Stomach (tissue), 19 donors: ENCODE data around the gene RCN2. TPM values are rescaled to one million over a fixed set of nuclear protein-coding genes. Genes with fewer than 3 reads are reported as not detected.
"Not testable (repeated sequence)": the region's sequence is repeated elsewhere in the genome, so short reads cannot be mapped to it uniquely, and the experiment has no call there.

ENCODE experiments used
- DNase-seq, 2 donors: peaks; one replicate each; pipeline versions ENCODE4 v3.0.0 to v3.0.0-alpha.2; 2013 to 2019
- H3K27ac ChIP-seq, 5 donors: fragments of 200-600 bp in 4 of 5; sonication (generic) in 4 of 5; one replicate each; pipeline ENCODE4 v1.5.1; 2013 to 2019; ENCODE audit warnings: mild to moderate bottlenecking in 1 of 5, moderate library complexity in 1 of 5
- H3K27me3 ChIP-seq, 3 donors: fragments of 200-600 bp; sonication (generic); one replicate each; pipeline ENCODE4 v1.5.1; 2017 to 2019; ENCODE audit warnings: mixed run types in 1 of 3
- H3K36me3 ChIP-seq, 4 donors: fragments of 200-600 bp; sonication (generic); 1 replicate in 3 of 4; 2 replicates in 1 of 4; pipeline ENCODE4 v1.5.1; 2016 to 2019
- H3K4me1 ChIP-seq, 4 donors: fragments of 200-600 bp; sonication (generic); one replicate each; pipeline ENCODE4 v1.5.1; 2016 to 2019
- H3K4me3 ChIP-seq, 4 donors: fragments of 200-600 bp; sonication (generic) in 3 of 4; one replicate each; pipeline ENCODE4 v1.5.1; 2016 to 2019; ENCODE audit warnings: mild to moderate bottlenecking in 1 of 4
- H3K9me3 ChIP-seq, 4 donors: fragments of 200-600 bp; sonication (generic); one replicate each; pipeline ENCODE4 v1.5.1; 2016 to 2019
- EP300 ChIP-seq: sonication (generic); formaldehyde crosslinking; IDR thresholded peaks from one replicate; pipeline ENCODE4 v1.6.1; 2017; ENCODE audit warnings: antibody characterized with exemption
- POLR2A ChIP-seq, 4 donors: fragments of 450-650 bp; IDR thresholded peaks; one replicate each; pipeline ENCODE4 v1.6.1; 2016; ENCODE audit warnings: antibody characterized with exemption in 4 of 4, control low read depth in 2 of 4, mild to moderate bottlenecking in 1 of 4, moderate library complexity in 1 of 4
- POLR2AphosphoS5 ChIP-seq, 3 donors: sonication (generic); formaldehyde crosslinking; IDR thresholded peaks; one replicate each; pipeline ENCODE4 v1.6.1; 2016; ENCODE audit warnings: antibody characterized with exemption in 3 of 3
- WGBS, 5 donors: extraction: QIAGEN DNeasy Blood & Tissue Kit in 3 of 5; methylation state at CpG; one replicate each; pipeline versions ENCODE4 v1.1.5 to v1.1.7; 2013 to 2018; 5-methylcytosine and 5-hydroxymethylcytosine counted together
- intact Hi-C: fragments of 100-400 bp; cut with DNase I; formaldehyde crosslinking; loops from one replicate; pipeline ENCODE4 v1.15.1; 2023; ENCODE audit warnings: low total_unique reads
- long read RNA-seq, 10 donors: transcript quantifications; one replicate each; lab custom pipeline, GENCODE V29; 2026
- polyA plus RNA-seq, 3 donors: library from polyadenylated mRNA; stranded (reverse); fragments of 200-250 nt; gene quantifications; one replicate each; pipeline ENCODE4 v1.2.3, GENCODE V29; 2013
- total RNA-seq, 5 donors: library from RNA; depleted of rRNA; stranded (reverse); fragments of >200 nt; gene quantifications; one replicate each; pipeline versions ENCODE4 v1.1.0 to v1.2.3, GENCODE V29; 2014 to 2016
- TF ChIP-seq, protein P1 (sequence below), 7 experiments: fragments of 450-650 bp in 4 of 7; fragments of 200-600 bp in 3 of 7; sonication (generic) in 3 of 7; IDR thresholded peaks; one replicate each; pipeline ENCODE4 v1.5.1; 2016 to 2019; ENCODE audit warnings: antibody characterized with exemption in 7 of 7, control low read depth in 2 of 7, mild to moderate bottlenecking in 1 of 7
- donor health status: healthy with polysubstance abuse.
- donor health status: Bipolar disorder and iron deficiency.
- donor health status: healthy.

Gene RCN2, protein sequence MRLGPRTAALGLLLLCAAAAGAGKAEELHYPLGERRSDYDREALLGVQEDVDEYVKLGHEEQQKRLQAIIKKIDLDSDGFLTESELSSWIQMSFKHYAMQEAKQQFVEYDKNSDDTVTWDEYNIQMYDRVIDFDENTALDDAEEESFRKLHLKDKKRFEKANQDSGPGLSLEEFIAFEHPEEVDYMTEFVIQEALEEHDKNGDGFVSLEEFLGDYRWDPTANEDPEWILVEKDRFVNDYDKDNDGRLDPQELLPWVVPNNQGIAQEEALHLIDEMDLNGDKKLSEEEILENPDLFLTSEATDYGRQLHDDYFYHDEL
- 10 to 100 TPM; 14.0 to 67.2 (median 42.9) TPM for total RNA-seq
- 10 to 100 TPM; 17.7 to 22.7 (median 22.3) TPM for polyA plus RNA-seq
- long read RNA-seq, donor 1, full-length matches to known transcripts, result 18 of 34 reads
- long read RNA-seq, donor 1, partial matches to known transcripts, result 16 of 34 reads
- long read RNA-seq, donor 1, other reads (novel, unspliced or antisense), result 0 of 34 reads
- long read RNA-seq, donor 2, full-length matches to known transcripts, result 34 of 34 reads
- long read RNA-seq, donor 2, partial matches to known transcripts, result 0 of 34 reads
- long read RNA-seq, donor 2, other reads (novel, unspliced or antisense), result 0 of 34 reads
- long read RNA-seq, donor 3, full-length matches to known transcripts, result 16 of 16 reads
- long read RNA-seq, donor 3, partial matches to known transcripts, result 0 of 16 reads
- long read RNA-seq, donor 3, other reads (novel, unspliced or antisense), result 0 of 16 reads
- long read RNA-seq, donor 4, full-length matches to known transcripts, result 5 of 5 reads
- long read RNA-seq, donor 4, partial matches to known transcripts, result 0 of 5 reads
- long read RNA-seq, donor 4, other reads (novel, unspliced or antisense), result 0 of 5 reads
- long read RNA-seq, donor 5, full-length matches to known transcripts, result 60 of 126 reads
- long read RNA-seq, donor 5, partial matches to known transcripts, result 66 of 126 reads
- long read RNA-seq, donor 5, other reads (novel, unspliced or antisense), result 0 of 126 reads
- long read RNA-seq, donor 6, full-length matches to known transcripts, result 77 of 84 reads
- long read RNA-seq, donor 6, partial matches to known transcripts, result 7 of 84 reads
- long read RNA-seq, donor 6, other reads (novel, unspliced or antisense), result 0 of 84 reads
- long read RNA-seq, donor 7, full-length matches to known transcripts, result 58 of 65 reads
- long read RNA-seq, donor 7, partial matches to known transcripts, result 7 of 65 reads
- long read RNA-seq, donor 7, other reads (novel, unspliced or antisense), result 0 of 65 reads
- long read RNA-seq, donor 8, full-length matches to known transcripts, result 42 of 47 reads
- long read RNA-seq, donor 8, partial matches to known transcripts, result 5 of 47 reads
- long read RNA-seq, donor 8, other reads (novel, unspliced or antisense), result 0 of 47 reads
- long read RNA-seq, donor 9, full-length matches to known transcripts, result 45 of 135 reads
- long read RNA-seq, donor 9, partial matches to known transcripts, result 90 of 135 reads
- long read RNA-seq, donor 9, other reads (novel, unspliced or antisense), result 0 of 135 reads
- long read RNA-seq, donor 10, full-length matches to known transcripts, result 17 of 17 reads
- long read RNA-seq, donor 10, partial matches to known transcripts, result 0 of 17 reads
- long read RNA-seq, donor 10, other reads (novel, unspliced or antisense), result 0 of 17 reads

DNA sequence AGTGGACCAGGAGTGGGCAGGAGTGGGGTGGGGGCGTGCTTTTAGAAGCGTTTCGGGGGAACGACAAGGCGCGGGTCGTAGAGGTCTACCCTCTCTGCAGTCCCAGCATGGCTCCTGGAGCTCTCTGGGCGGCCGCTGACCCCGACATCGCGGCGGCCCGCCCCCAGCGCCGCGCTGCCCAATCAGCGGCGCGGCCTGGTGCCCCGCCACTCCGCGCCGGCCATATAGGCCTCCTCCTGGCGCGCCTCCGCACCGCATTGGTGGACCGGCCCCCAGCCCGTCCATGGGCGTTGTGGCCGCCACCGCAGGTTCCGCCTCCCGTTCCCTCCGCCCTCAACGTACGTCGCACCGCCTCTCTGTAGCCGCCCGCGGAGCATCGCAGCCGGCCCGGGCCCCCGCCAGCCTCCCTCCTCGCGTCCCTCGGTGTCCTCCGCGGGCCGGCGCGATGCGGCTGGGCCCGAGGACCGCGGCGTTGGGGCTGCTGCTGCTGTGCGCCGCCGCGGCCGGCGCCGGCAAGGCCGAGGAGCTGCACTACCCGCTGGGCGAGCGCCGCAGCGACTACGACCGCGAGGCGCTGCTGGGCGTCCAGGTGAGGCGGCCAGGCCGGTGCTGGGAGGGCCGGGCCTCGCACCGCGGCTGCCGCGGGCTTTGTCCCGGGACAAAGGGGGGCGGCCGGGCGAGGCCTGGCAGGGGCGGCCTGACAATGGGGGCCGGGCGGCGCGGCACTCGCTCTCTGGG lies at the start of gene RCN2:
RCN2 (plus strand) TSS at position 353 of the 738 bp plus-strand sequence; CDS start at position 446, 93 bp downstream.
- H3K27me3 ChIP-seq, result no peaks in the 10 kb centered on the region
- H3K27ac ChIP-seq, result peak within 1 kb of the TSS; percentile 83 to 98 (median 93)
- H3K4me1 ChIP-seq, result peaks cover 8 to 26% (median 19%) of the 10 kb centered on the region in 4 donors
- TF ChIP-seq POLR2A (IDR thresholded peaks at IDR 0.05) (no peak), POLR2AphosphoS5 (IDR thresholded peaks at IDR 0.05) (peak; percentile 84 to 89 (median 85))
- TF ChIP-seq, protein P1, sequence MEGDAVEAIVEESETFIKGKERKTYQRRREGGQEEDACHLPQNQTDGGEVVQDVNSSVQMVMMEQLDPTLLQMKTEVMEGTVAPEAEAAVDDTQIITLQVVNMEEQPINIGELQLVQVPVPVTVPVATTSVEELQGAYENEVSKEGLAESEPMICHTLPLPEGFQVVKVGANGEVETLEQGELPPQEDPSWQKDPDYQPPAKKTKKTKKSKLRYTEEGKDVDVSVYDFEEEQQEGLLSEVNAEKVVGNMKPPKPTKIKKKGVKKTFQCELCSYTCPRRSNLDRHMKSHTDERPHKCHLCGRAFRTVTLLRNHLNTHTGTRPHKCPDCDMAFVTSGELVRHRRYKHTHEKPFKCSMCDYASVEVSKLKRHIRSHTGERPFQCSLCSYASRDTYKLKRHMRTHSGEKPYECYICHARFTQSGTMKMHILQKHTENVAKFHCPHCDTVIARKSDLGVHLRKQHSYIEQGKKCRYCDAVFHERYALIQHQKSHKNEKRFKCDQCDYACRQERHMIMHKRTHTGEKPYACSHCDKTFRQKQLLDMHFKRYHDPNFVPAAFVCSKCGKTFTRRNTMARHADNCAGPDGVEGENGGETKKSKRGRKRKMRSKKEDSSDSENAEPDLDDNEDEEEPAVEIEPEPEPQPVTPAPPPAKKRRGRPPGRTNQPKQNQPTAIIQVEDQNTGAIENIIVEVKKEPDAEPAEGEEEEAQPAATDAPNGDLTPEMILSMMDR (IDR thresholded peaks at IDR 0.05), result peak in 1 of 7 experiments; percentile 35
- no peaks in the 10 kb centered on the region for H3K9me3 ChIP-seq
- DNase-seq, result peak; percentile 97 to 99
- intact Hi-C loops, result no loop called here
- peaks cover 12 to 21% (median 17%) of the 10 kb centered on the region in 4 donors for H3K36me3 ChIP-seq
- H3K4me3 ChIP-seq, result peak within 1 kb of the TSS; percentile 67 to 91 (median 79)
- WGBS, 5 donors, result 0 to 1% (median 0%) methylated on average over 21 to 94 of the region's 96 CpGs

DNA sequence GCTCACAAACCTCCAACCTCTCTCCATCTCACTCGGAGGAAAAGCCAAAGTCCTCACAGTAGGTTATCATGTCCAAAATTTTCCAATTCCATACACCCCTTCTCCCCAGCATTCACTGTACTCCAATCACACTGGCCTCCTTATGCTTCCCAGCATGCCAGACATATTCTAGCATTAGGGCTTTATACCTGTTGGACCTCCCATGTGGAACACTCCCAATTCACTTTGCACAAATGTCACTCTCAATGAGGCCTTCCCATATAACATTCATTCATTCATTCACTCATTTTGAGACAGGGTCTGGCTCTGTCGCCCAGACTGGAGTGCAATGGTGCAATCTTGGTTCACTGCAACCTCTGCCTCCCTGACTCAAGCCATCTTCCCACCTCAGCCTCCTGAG lies 46.3 kb upstream of the RCN2 start:
- H3K27ac ChIP-seq, result no peak overlapping the region
- DNase-seq, result no peak
- intact Hi-C loops, result no loop called here

DNA sequence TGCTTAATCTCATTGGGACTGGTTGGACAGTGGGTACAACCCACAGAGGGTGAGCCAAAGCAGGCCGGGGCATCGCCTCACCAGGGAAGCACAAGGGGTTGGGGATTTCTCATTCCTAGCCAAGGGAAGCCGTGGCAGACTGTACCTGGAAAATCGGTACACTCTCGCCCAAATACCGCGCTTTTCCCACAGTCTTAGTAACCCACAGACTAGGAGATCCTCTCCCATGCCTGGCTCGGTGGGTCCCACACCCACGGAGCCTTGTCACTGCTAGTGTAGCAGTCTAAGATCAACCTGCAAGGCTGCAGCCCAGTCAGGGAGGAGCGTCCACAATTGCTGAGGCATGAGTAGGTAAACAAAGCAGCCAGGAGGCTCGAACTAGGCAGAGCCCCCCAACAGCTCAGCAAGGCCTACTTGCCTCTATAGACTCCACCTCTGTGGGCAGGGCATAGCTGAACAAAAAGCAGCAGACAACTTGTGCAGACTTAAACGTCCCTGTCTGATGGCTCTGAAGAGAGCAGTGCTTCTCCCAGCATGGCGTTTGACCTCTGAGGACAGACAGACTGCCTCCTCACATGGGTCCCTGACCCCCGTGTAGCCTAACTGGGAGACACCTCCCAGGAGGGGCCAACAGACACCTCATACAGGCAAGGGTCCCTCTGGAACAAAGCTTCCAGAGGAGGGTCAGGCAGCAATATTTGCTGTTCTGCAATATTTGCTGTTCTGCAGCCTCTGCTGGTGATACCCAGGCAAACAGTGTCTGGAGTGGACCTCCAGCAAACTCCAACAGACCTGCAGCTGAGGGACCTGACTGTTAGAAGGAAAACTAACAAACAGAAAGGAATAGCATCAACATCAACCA lies 44.0 kb upstream of the RCN2 start:
- DNase-seq, H3K4me1 ChIP-seq, intact Hi-C loops, H3K27ac ChIP-seq, H3K4me3 ChIP-seq, H3K9me3 ChIP-seq, H3K27me3 ChIP-seq: not testable (repeated sequence)
- WGBS, 5 donors, result 85 to 91% (median 90%) methylated on average over 11 to 14 of the region's 14 CpGs
- peaks cover 0 to 12% (median 9%) of the 10 kb centered on the region in 4 donors for H3K36me3 ChIP-seq

More for the DNA sequence above, 46.3 kb upstream of the RCN2 start:
- Histone ChIP-seq H3K4me1 (no peaks in the 10 kb centered on the region), H3K4me3 (no peak overlapping the region), H3K36me3 (peaks cover 0 to 30% (median 24%) of the 10 kb centered on the region in 4 donors), H3K9me3 (no peaks in the 10 kb centered on the region), H3K27me3 (no peaks in the 10 kb centered on the region)
- 87 to 100% (median 96%) methylated on average over 2 of the region's 2 CpGs for WGBS, 5 donors
- TF ChIP-seq EP300, result no peak
- TF ChIP-seq, protein P1 (IDR thresholded peaks at IDR 0.05), result no peak
- TF ChIP-seq POLR2AphosphoS5 (IDR thresholded peaks at IDR 0.05), result no peak
- TF ChIP-seq POLR2A (IDR thresholded peaks at IDR 0.05), result no peak

DNA sequence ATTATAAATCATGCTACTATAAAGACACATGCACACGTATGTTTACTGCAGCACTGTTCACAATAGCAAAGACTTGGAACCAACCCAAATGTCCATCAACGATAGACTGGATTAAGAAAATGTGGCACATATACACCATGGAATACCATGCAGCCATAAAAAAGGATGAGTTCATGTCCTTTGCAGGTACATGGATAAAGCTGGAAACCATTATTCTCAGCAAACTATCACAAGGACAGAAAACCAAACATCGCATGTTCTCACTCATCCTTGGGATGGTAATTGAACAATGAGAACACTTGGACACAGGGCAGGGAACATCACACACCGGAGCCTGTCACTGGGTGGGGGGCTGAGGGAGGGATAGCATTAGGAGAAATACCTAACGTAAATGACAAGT lies 38.7 kb upstream of the RCN2 start:
- H3K4me1 ChIP-seq, H3K4me3 ChIP-seq, H3K9me3 ChIP-seq, DNase-seq, H3K27me3 ChIP-seq, H3K27ac ChIP-seq, intact Hi-C loops: not testable (repeated sequence)
- peaks cover 0 to 11% (median 0%) of the 10 kb centered on the region in 4 donors for H3K36me3 ChIP-seq
- WGBS, 5 donors, result 91 to 99% (median 92%) methylated on average over 5 of the region's 5 CpGs
